ENCODE measurements around the gene TFCP2.

TFCP2 gene

GRCh38 chr12:51156245-51156765 is 16.6 kb downstream of the TFCP2 start:
- no peak for DNase-seq (ENCODE audit: low read depth in 2 of 2)

- no peak for DNase-seq (ENCODE audit: low read depth in 2 of 2)
Measured at GRCh38 chr12:51152953-51153352, 20.0 kb downstream of the TFCP2 start.

- no peak for DNase-seq (ENCODE audit: low read depth in 2 of 2)
Measured at GRCh38 chr12:51150777-51151176, 22.2 kb downstream of the TFCP2 start.

- no peak for DNase-seq (ENCODE audit: low read depth in 2 of 2)
Measured at GRCh38 chr12:51147309-51147708, 25.6 kb downstream of the TFCP2 start.

- no peak for DNase-seq (ENCODE audit: low read depth in 2 of 2)
Measured at GRCh38 chr12:51139292-51139844, 33.6 kb downstream of the TFCP2 start.

- no peak for DNase-seq (ENCODE audit: low read depth in 2 of 2)
Measured at GRCh38 chr12:51132693-51133092, 40.2 kb downstream of the TFCP2 start.

- no peak for DNase-seq (ENCODE audit: low read depth in 2 of 2)
Measured at GRCh38 chr12:51131745-51132521, 41.0 kb downstream of the TFCP2 start.

GRCh38 chr12:51128919-51129318 is 44.0 kb downstream of the TFCP2 start:
- DNase-seq (ENCODE audit: low read depth in 2 of 2) = no peak

- no peak for DNase-seq (ENCODE audit: low read depth in 2 of 2)
Measured at GRCh38 chr12:51127050-51127729, 45.7 kb downstream of the TFCP2 start.

- DNase-seq (ENCODE audit: low read depth in 2 of 2) = no peak
Measured at GRCh38 chr12:51126297-51126696, 46.6 kb downstream of the TFCP2 start.

- no peak for DNase-seq (ENCODE audit: low read depth in 2 of 2)
Measured at GRCh38 chr12:51124504-51124903, 48.4 kb downstream of the TFCP2 start.

- no peak for DNase-seq (ENCODE audit: low read depth in 2 of 2)
Measured at GRCh38 chr12:51122844-51123243, 50.1 kb downstream of the TFCP2 start.

GRCh38 chr12:51118706-51119105 is 54.2 kb downstream of the TFCP2 start:
- peak; percentile 34 to 36 for DNase-seq (ENCODE audit: low read depth in 2 of 2)

GRCh38 chr12:51115533-51115932 is 57.4 kb downstream of the TFCP2 start:
- no peak for DNase-seq (ENCODE audit: low read depth in 2 of 2)

GRCh38 chr12:51108136-51108535 is 64.8 kb downstream of the TFCP2 start:
- DNase-seq (ENCODE audit: low read depth in 2 of 2) = no peak

GRCh38 chr12:51103977-51104376 is 69.0 kb downstream of the TFCP2 start:
- no peak for DNase-seq (ENCODE audit: low read depth in 2 of 2)

- no peak for DNase-seq (ENCODE audit: low read depth in 2 of 2)
Measured at GRCh38 chr12:51098611-51099010, 74.3 kb downstream of the TFCP2 start.

GRCh38 chr12:51090705-51091229 is 82.2 kb downstream of the TFCP2 start:
- no peak for DNase-seq (ENCODE audit: low read depth in 2 of 2)

GRCh38 chr12:51087818-51088217 is 85.1 kb downstream of the TFCP2 start:
- no peak for DNase-seq (ENCODE audit: low read depth in 2 of 2)

GRCh38 chr12:51086933-51087332 is 86.0 kb downstream of the TFCP2 start:
- DNase-seq (ENCODE audit: low read depth in 2 of 2) = no peak

- no peak for DNase-seq (ENCODE audit: low read depth in 2 of 2)
Measured at GRCh38 chr12:51085757-51086156, 87.2 kb downstream of the TFCP2 start.

- DNase-seq (ENCODE audit: low read depth in 2 of 2) = peak; percentile 89 to 90
Measured at GRCh38 chr12:51083126-51083833, 89.7 kb downstream of the TFCP2 start, which contains the start of gene CSRNP2. TSS of gene CSRNP2 (minus strand) at chr12:51083596. CDS start at chr12:51076561, 7,035 bp downstream.

All from fibroblast of skin of left quadriceps (primary cell).